NCI-H510A (cell line): Measurements from ENCODE around the gene CTSE.
A peak's percentile ranks its signal among the peaks of the same experiment; 100 is the strongest.

Experiments
- DNase-seq: peaks from one replicate; lab custom pipeline; 2025; lab: John Stamatoyannopoulos, UW

CTSE gene

GRCh38 chr1:206049919-206050600, 26.4 kb upstream of the CTSE start:
- DNase-seq = no peak

GRCh38 chr1:206049293-206049692, 25.6 kb upstream of the CTSE start:
- DNase-seq = no peak

- no peak for DNase-seq
Measured at GRCh38 chr1:206048582-206048981, 24.9 kb upstream of the CTSE start.

GRCh38 chr1:206047271-206047670, 23.6 kb upstream of the CTSE start:
- DNase-seq = no peak

- peak; percentile 67 for DNase-seq
Measured at GRCh38 chr1:206041640-206042039, 17.9 kb upstream of the CTSE start.

- no peak for DNase-seq
Measured at GRCh38 chr1:206040328-206040727, 16.6 kb upstream of the CTSE start.

GRCh38 chr1:206039046-206039973, 15.6 kb upstream of the CTSE start:
- DNase-seq = no peak

GRCh38 chr1:206037581-206037980, 13.9 kb upstream of the CTSE start:
- no peak for DNase-seq

GRCh38 chr1:206036663-206037455, 13.2 kb upstream of the CTSE start:
- DNase-seq = peak; percentile 24

- DNase-seq = peak; percentile 50
Measured at GRCh38 chr1:206035027-206035426, 11.3 kb upstream of the CTSE start.

- no peak for DNase-seq
Measured at GRCh38 chr1:206032380-206033140, 8.9 kb upstream of the CTSE start.

- DNase-seq = peak; percentile 51
Measured at GRCh38 chr1:206030714-206031113, 7.0 kb upstream of the CTSE start.

GRCh38 chr1:206030191-206030590, 6.5 kb upstream of the CTSE start:
- no peak for DNase-seq

- DNase-seq = no peak
Measured at GRCh38 chr1:206029484-206029883, 5.8 kb upstream of the CTSE start.

GRCh38 chr1:206025283-206025820, 1.7 kb upstream of the CTSE start:
- DNase-seq = no peak

GRCh38 chr1:206022766-206023165, 929 bp downstream of the CTSE start:
- DNase-seq = no peak

- no peak for DNase-seq
Measured at GRCh38 chr1:206021626-206022365, 1.9 kb downstream of the CTSE start.

- DNase-seq = no peak
Measured at GRCh38 chr1:206021008-206021625, 2.6 kb downstream of the CTSE start.

GRCh38 chr1:206020393-206021007, 3.2 kb downstream of the CTSE start:
- no peak for DNase-seq

GRCh38 chr1:206015071-206015470, 8.6 kb downstream of the CTSE start:
- DNase-seq = no peak
